IMR-90 (cell line): ENCODE results near the gene FRMD3. TPM values are rescaled to one million over a fixed set of nuclear protein-coding genes. Genes with fewer than 3 reads are reported as not detected.

Experiments used
- ATAC-seq: fragments of 200-7000 bp; cut with Tn5 transposase; 2 replicates; pipeline ENCODE4 v1.9.1; 2020; ENCODE audit warnings: low read depth, mild to moderate bottlenecking, moderate library complexity
- BruUV-seq: library from RNA; stranded (reverse); fragments of 400-500 nt; replicated peaks from 2 replicates; lab custom pipeline; 2021; lab: Mats Ljungman, UMichigan
- CTCF ChIA-PET: fragments of 300-600 bp; formaldehyde crosslinking; extraction: SDS; loops from one replicate; lab custom pipeline; 2021; ENCODE audit warnings: antibody characterized with exemption; lab: Yijun Ruan, JAX
- POLR2A ChIA-PET: fragments of 300-600 bp; sonication (Branson Sonifier 250); formaldehyde crosslinking; loops from one replicate; lab custom pipeline; 2022; ENCODE audit warnings: antibody characterized with exemption; ENCODE audit not compliant: unreplicated experiment; lab: Charles Lee
- DNase-seq: peaks from one replicate; pipeline ENCODE4 v3.0.0; 2013
- H2AFZ ChIP-seq: replicated peaks from 2 replicates; pipeline ENCODE3; 2013; ENCODE audit warnings: low read length, mild to moderate bottlenecking; ENCODE audit not compliant: poor library complexity
- H2AK5ac ChIP-seq: 2 replicates; pipeline ENCODE4 v1.6.1; 2013; ENCODE audit warnings: low read depth, low read length, inconsistent platforms
- H2AK9ac ChIP-seq: replicated peaks from 2 replicates; pipeline ENCODE3; 2013; ENCODE audit warnings: mild to moderate bottlenecking, low read depth, low read length, moderate library complexity; ENCODE audit not compliant: poor library complexity
- H2BK120ac ChIP-seq: 2 replicates; pipeline ENCODE4 v1.6.1; 2013; ENCODE audit warnings: low read depth, low read length, inconsistent platforms
- H2BK15ac ChIP-seq: 3 replicates; pipeline ENCODE4 v1.6.1; 2013; ENCODE audit warnings: low read depth, low read length, inconsistent platforms
- H2BK20ac ChIP-seq: 2 replicates; pipeline ENCODE4 v1.6.1; 2013; ENCODE audit warnings: low read depth, mild to moderate bottlenecking, inconsistent platforms, low read length, moderate library complexity
- H2BK5ac ChIP-seq: 2 replicates; pipeline ENCODE4 v1.6.1; 2013; ENCODE audit warnings: mild to moderate bottlenecking, low read depth, low read length, inconsistent platforms; ENCODE audit not compliant: poor library complexity, severe bottlenecking
- H3K14ac ChIP-seq: replicated peaks from 2 replicates; pipeline ENCODE4 v1.6.1; 2013; ENCODE audit warnings: low read depth, low read length, inconsistent platforms
- H3K18ac ChIP-seq: 2 replicates; pipeline ENCODE4 v1.6.1; 2013; ENCODE audit warnings: low read depth, low read length, control low read depth
- H3K23ac ChIP-seq: 2 replicates; pipeline ENCODE4 v1.6.1; 2013; ENCODE audit warnings: low read depth, low read length, inconsistent platforms
- H3K27ac ChIP-seq: 2 replicates; pipeline ENCODE4 v1.5.1; 2013; ENCODE audit warnings: mild to moderate bottlenecking, control low read depth, low read length; ENCODE audit not compliant: insufficient read depth
- H3K27me3 ChIP-seq: 2 replicates; pipeline ENCODE4 v1.6.1; 2013; ENCODE audit warnings: low read length; ENCODE audit not compliant: control insufficient read depth, insufficient read depth
- H3K36me3 ChIP-seq: 2 replicates; pipeline ENCODE4 v1.6.1; 2013; ENCODE audit warnings: low read length, mixed read lengths; ENCODE audit not compliant: control insufficient read depth, insufficient read depth
- H3K4ac ChIP-seq: 2 replicates; pipeline ENCODE4 v1.6.1; 2013; ENCODE audit warnings: low read depth, low read length, inconsistent platforms
- H3K4me1 ChIP-seq: 2 replicates; pipeline ENCODE4 v1.6.1; 2013; ENCODE audit warnings: low read length, mixed read lengths; ENCODE audit not compliant: control insufficient read depth, insufficient read depth
- H3K4me2 ChIP-seq: 2 replicates; pipeline ENCODE4 v1.6.1; 2013; ENCODE audit warnings: low read depth, mild to moderate bottlenecking, control low read depth, low read length, moderate library complexity
- H3K4me3 ChIP-seq: 2 replicates; pipeline ENCODE4 v1.5.1; 2013; ENCODE audit warnings: low read depth, mild to moderate bottlenecking, control low read depth, low read length, moderate library complexity; ENCODE audit not compliant: insufficient read depth
- H3K56ac ChIP-seq: 2 replicates; pipeline ENCODE4 v1.6.1; 2013; ENCODE audit warnings: low read length, inconsistent platforms; ENCODE audit not compliant: insufficient read depth; ENCODE audit errors: extremely low read depth
- H3K79me1 ChIP-seq, 2 experiments: 2 replicates each; pipeline ENCODE4 v1.6.1; 2013; ENCODE audit warnings: low read length in 2 of 2, inconsistent platforms in 1 of 2, low read depth in 1 of 2
- H3K9ac ChIP-seq: 2 replicates; pipeline ENCODE4 v1.6.1; 2013; ENCODE audit warnings: low read depth, low read length, control low read depth
- H3K9me1 ChIP-seq: 2 replicates; pipeline ENCODE4 v1.6.1; 2013; ENCODE audit warnings: low read length, inconsistent platforms; ENCODE audit not compliant: insufficient read depth
- H3K9me3 ChIP-seq: 2 replicates; pipeline ENCODE4 v1.6.1; 2013; ENCODE audit warnings: low read length; ENCODE audit not compliant: control insufficient read depth, insufficient read depth
- H4K20me1 ChIP-seq: 2 replicates; pipeline ENCODE4 v1.6.1; 2013; ENCODE audit warnings: low read length, inconsistent platforms; ENCODE audit not compliant: insufficient read depth
- H4K5ac ChIP-seq: 2 replicates; pipeline ENCODE4 v1.6.1; 2013; ENCODE audit warnings: mild to moderate bottlenecking, low read depth, low read length, control low read depth
- H4K8ac ChIP-seq, 2 experiments: 2 replicates each; pipeline ENCODE4 v1.6.1; 2013; ENCODE audit warnings: low read depth in 2 of 2, low read length in 2 of 2, control low read depth in 1 of 2, inconsistent platforms in 1 of 2
- H4K91ac ChIP-seq: 2 replicates; pipeline ENCODE4 v1.6.1; 2013; ENCODE audit warnings: low read depth, low read length, inconsistent platforms; ENCODE audit not compliant: insufficient read depth
- CEBPB ChIP-seq: IDR thresholded peaks from 2 replicates; pipeline ENCODE4 v1.6.1; 2012; ENCODE audit warnings: low read depth, low read length, improper control_type of control experiment
- CHD1 ChIP-seq: IDR thresholded peaks from 2 replicates; pipeline ENCODE4 v1.6.1; 2012; ENCODE audit warnings: low read depth, low read length, improper control_type of control experiment
- ELK1 ChIP-seq: fragments of 150-350 bp; IDR thresholded peaks from 2 replicates; pipeline ENCODE4 v1.6.1; 2016; ENCODE audit warnings: low read depth, mild to moderate bottlenecking, low read length, moderate library complexity, borderline replicate concordance
- FOS ChIP-seq: fragments of 150-350 bp; IDR thresholded peaks from 2 replicates; pipeline ENCODE4 v1.6.1; 2016; ENCODE audit warnings: low read depth, low read length
- MAZ ChIP-seq: IDR thresholded peaks from 2 replicates; pipeline ENCODE4 v1.6.1; 2012; ENCODE audit warnings: low read depth, mild to moderate bottlenecking, low read length, improper control_type of control experiment, moderate library complexity, borderline replicate concordance
- USF2 ChIP-seq: fragments of 150-350 bp; IDR thresholded peaks from 2 replicates; pipeline ENCODE4 v1.6.1; 2017; ENCODE audit warnings: mild to moderate bottlenecking, antibody characterized with exemption, low read length, low read depth
- WGBS, 2 experiments: methylation state at CpG; one replicate each; pipeline versions ENCODE4 v1.1.5 to v1.1.7; 2013; ENCODE audit warnings: missing lambda C conversion rate in 2 of 2; ENCODE audit not compliant: insufficient read length in 1 of 2; ENCODE audit errors: extremely low coverage in 2 of 2; 5-methylcytosine and 5-hydroxymethylcytosine counted together
- dilution Hi-C: fragments of 300-500 bp; cut with HindIII; formaldehyde crosslinking; loops from one replicate; pipeline ENCODE4 v1.14.3; 2018; ENCODE audit warnings: low sequenced_read_pairs; ENCODE audit not compliant: unreplicated experiment
- in situ Hi-C: fragments of 300-500 bp; cut with MboI; formaldehyde crosslinking; loops from 3 replicates; pipeline ENCODE4 v1.14.3; 2019; ENCODE audit warnings: low sequenced_read_pairs, inconsistent platforms, mixed read lengths
- intact Hi-C: fragments of 100-400 bp; cut with micrococcal nuclease; formaldehyde crosslinking; loops from 2 replicates; pipeline ENCODE4 v1.10.0; 2022
- polyA plus RNA-seq, 3 experiments: library from polyadenylated mRNA; depleted of rRNA; stranded (reverse); fragments of >200 nt; gene quantifications; 2 replicates each; pipeline ENCODE4 v1.2.3, GENCODE V29; 2012; ENCODE audit warnings: low replicate concordance in 1 of 3
- total RNA-seq: library from RNA; depleted of rRNA; stranded (reverse); fragments of >200 nt; gene quantifications from 2 replicates; pipeline ENCODE4 v1.2.3, GENCODE V29; 2012

FRMD3 gene
- total and polyA plus RNA-seq, 2 of the 4 experiments (the other 2 are of a cell fraction), result 0.02 to 0.18 TPM

GRCh38 chr9:83342006-83342405, 196.2 kb downstream of the FRMD3 start:
- Histone ChIP-seq H3K56ac (no peak overlapping the region), H3K4me1 (no peaks in the 10 kb centered on the region), H3K9me3 (no peaks in the 10 kb centered on the region), H3K36me3 (no peaks in the 10 kb centered on the region), H3K4me2 (no peak overlapping the region), H2AK5ac (no peak overlapping the region), H3K27me3 (no peaks in the 10 kb centered on the region), H2BK20ac (no peak overlapping the region), H4K91ac (no peak overlapping the region), H2BK15ac (no peak overlapping the region), H3K79me1 (no peaks in the 10 kb centered on the region), H3K4me3 (no peak overlapping the region), H3K4ac (no peak overlapping the region), H4K20me1 (no peaks in the 10 kb centered on the region), H4K8ac (no peak overlapping the region), H2BK5ac (no peak overlapping the region), H3K27ac (no peak overlapping the region), H2AK9ac (no peak overlapping the region), H3K9ac (no peak overlapping the region), H3K14ac (no peak overlapping the region), H4K5ac (no peak overlapping the region), H2AFZ (no peak overlapping the region), H3K18ac (no peak overlapping the region), H2BK120ac (no peak overlapping the region), H3K9me1 (no peaks in the 10 kb centered on the region), H3K23ac (no peak overlapping the region)
- intact Hi-C loops (no loop called here), dilution Hi-C loops (no loop called here), in situ Hi-C loops (no loop called here)
- no TSS peak for BruUV-seq
- ATAC-seq (no peak), DNase-seq (no peak)
- ChIA-PET CTCF (interaction anchor here (0.6 kb wide), 1 partner anchor 14 kb away, joined by 4 read pairs; no protein-coding TSS in a partner anchor), POLR2A (no interaction called here)
- TF ChIP-seq FOS, result no peak
- no peak for TF ChIP-seq CHD1
- TF ChIP-seq ELK1, result no peak
- TF ChIP-seq USF2, result no peak
- TF ChIP-seq CEBPB, result no peak
- TF ChIP-seq MAZ, result no peak
- 60% methylated on average over 1 of the region's 3 CpGs; no CpG with 5 or more reads in 1 of the 2 experiments for WGBS, 2 experiments
